Common myeloid progenitor, CD34-positive (primary cell): ENCODE data around the gene OXNAD1.

Experiments used
- CTCF ChIA-PET: fragments of 350-600 bp; sonication (Branson Sonifier 250); formaldehyde crosslinking; loops from one replicate; lab custom pipeline; 2021; ENCODE audit warnings: antibody characterized with exemption; lab: Charles Lee
- POLR2A ChIA-PET: fragments of 350-600 bp; sonication (Branson Sonifier 250); formaldehyde crosslinking; loops from one replicate; lab custom pipeline; 2021; ENCODE audit warnings: antibody characterized with exemption; lab: Charles Lee
- DNase-seq, 3 donors: peaks; one replicate each; pipeline versions ENCODE4 v3.0.0 to v3.0.0-alpha.2; 2013
- H3K27ac ChIP-seq, 2 experiments: 1 replicate in 1 of 2; 2 replicates in 1 of 2; pipeline ENCODE4 v1.7.0; 2013; ENCODE audit warnings: inconsistent platforms in 2 of 2, low read length in 2 of 2, mild to moderate bottlenecking in 2 of 2, low read depth in 1 of 2, moderate library complexity in 1 of 2; ENCODE audit not compliant: severe bottlenecking in 2 of 2, insufficient read depth in 1 of 2, poor library complexity in 1 of 2
- H3K27me3 ChIP-seq, 5 experiments: replicated peaks in 2 of 5; 1 replicate in 3 of 5; 2 replicates in 2 of 5; pipeline versions ENCODE4 v1.6.1 to v1.7.0; 2013; ENCODE audit warnings: low read length in 4 of 5, mild to moderate bottlenecking in 2 of 5, moderate library complexity in 2 of 5, inconsistent platforms in 1 of 5; ENCODE audit not compliant: insufficient read depth in 5 of 5, control insufficient read depth in 4 of 5
- H3K36me3 ChIP-seq, 4 experiments: 1 replicate in 2 of 4; 2 replicates in 2 of 4; pipeline versions ENCODE4 v1.6.1 to v1.7.0; 2013; ENCODE audit warnings: low read length in 3 of 4, control low read depth in 1 of 4, mild to moderate bottlenecking in 1 of 4; ENCODE audit not compliant: control insufficient read depth in 4 of 4, insufficient read depth in 4 of 4
- H3K4me1 ChIP-seq, 4 experiments: 1 replicate in 3 of 4; 2 replicates in 1 of 4; pipeline versions ENCODE4 v1.6.1 to v1.7.1; 2013; ENCODE audit warnings: low read length in 3 of 4, mild to moderate bottlenecking in 3 of 4, control low read depth in 1 of 4, inconsistent platforms in 1 of 4, moderate library complexity in 1 of 4; ENCODE audit not compliant: control insufficient read depth in 4 of 4, insufficient read depth in 4 of 4; ENCODE audit errors: control extremely low read depth in 1 of 4
- H3K4me3 ChIP-seq, 7 experiments: 1 replicate in 4 of 7; 2 replicates in 3 of 7; pipeline versions ENCODE4 v1.5.1 to v1.7.0; 2013; ENCODE audit warnings: mild to moderate bottlenecking in 7 of 7, low read length in 6 of 7, moderate library complexity in 6 of 7, inconsistent platforms in 2 of 7, low read depth in 2 of 7, control low read depth in 1 of 7; ENCODE audit not compliant: insufficient read depth in 4 of 7, control insufficient read depth in 1 of 7; ENCODE audit errors: extremely low read depth in 1 of 7
- H3K9me3 ChIP-seq, 5 experiments: 1 replicate in 4 of 5; 2 replicates in 1 of 5; pipeline versions ENCODE4 v1.6.1 to v1.7.1; 2013; ENCODE audit warnings: low read length in 4 of 5, mild to moderate bottlenecking in 2 of 5, inconsistent platforms in 1 of 5, low read depth in 1 of 5, moderate library complexity in 1 of 5; ENCODE audit not compliant: control insufficient read depth in 4 of 5, insufficient read depth in 2 of 5; ENCODE audit errors: control extremely low read depth in 1 of 5
- WGBS: methylation state at CpG from one replicate; pipeline ENCODE4 v1.1.5; 2013; ENCODE audit not compliant: insufficient coverage; 5-methylcytosine and 5-hydroxymethylcytosine counted together

The OXNAD1 gene

DNA sequence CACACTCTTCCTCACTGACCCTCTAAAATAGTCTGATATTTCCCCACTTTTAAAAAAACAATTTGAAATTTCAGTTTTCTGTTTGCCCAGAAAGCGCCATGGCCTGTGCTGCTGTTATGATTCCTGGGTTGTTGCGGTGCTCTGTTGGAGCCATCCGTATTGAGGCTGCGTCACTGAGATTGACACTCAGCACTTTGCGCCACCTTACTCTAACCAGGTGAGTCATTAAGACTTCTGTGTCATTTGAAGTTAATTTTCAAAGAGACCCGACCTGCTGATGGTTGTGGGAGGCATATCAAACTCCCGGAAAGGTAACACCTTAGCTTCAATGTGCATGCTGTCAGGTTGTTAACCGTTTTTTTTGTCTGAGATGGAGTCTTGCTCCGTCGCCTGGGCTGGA is 5.8 kb downstream of the OXNAD1 start:
- no peak for DNase-seq
- Histone ChIP-seq H3K4me3 (no peak overlapping the region), H3K4me1 (peaks cover under 1 to 11% (median 10%) of the 10 kb centered on the region in 4 experiments), H3K27me3 (no peaks in the 10 kb centered on the region), H3K9me3 (no peaks in the 10 kb centered on the region), H3K27ac (no peak overlapping the region), H3K36me3 (peaks cover 0 to 29% (median 15%) of the 10 kb centered on the region in 4 experiments)
- ChIA-PET POLR2A (no interaction called here), CTCF (interaction anchor here (5.9 to 6.2 kb wide), 2 partner anchors 13 to 19 kb away, joined by 33 to 38 read pairs; no protein-coding TSS in a partner anchor)
- WGBS = 99% methylated on average over 10 of the region's 10 CpGs

DNA sequence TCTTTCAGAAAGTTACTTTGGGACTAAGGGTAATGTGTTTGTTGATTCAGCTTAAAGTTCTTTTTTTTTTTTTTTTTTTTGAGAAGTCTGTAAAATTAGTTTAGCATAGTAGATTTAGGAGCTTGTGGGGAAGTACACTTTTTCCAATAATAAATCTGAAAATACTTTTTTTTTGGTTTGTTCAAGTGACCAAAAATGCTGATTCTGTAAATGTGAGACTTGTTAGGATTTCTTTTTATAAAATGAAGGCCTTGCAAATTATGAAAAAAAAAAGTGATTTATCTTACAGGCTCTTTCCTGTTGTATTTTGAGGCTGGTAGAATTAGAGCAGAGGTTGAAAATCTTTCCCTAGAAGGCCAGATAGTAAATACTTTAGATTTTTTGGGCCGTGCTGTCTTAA is 7.6 kb downstream of the OXNAD1 start:
- Histone ChIP-seq H3K27ac (no peak overlapping the region), H3K36me3 (peaks cover 2 to 33% (median 21%) of the 10 kb centered on the region in 4 experiments), H3K9me3 (no peaks in the 10 kb centered on the region), H3K27me3 (no peaks in the 10 kb centered on the region), H3K4me3 (no peak overlapping the region), H3K4me1 (no peaks in the 10 kb centered on the region)
- ChIA-PET POLR2A (interaction anchor here (0.6 kb wide), 1 partner anchor 274 kb away, joined by 3 read pairs; no protein-coding TSS in a partner anchor), CTCF (interaction anchor here (0.5 to 6.2 kb wide), 5 partner anchors 8 to 258 kb away, joined by 3 to 38 read pairs (median 5); no protein-coding TSS in a partner anchor)
- WGBS = no CpG with 5 or more reads among the region's 1 CpG
- DNase-seq = no peak

DNA sequence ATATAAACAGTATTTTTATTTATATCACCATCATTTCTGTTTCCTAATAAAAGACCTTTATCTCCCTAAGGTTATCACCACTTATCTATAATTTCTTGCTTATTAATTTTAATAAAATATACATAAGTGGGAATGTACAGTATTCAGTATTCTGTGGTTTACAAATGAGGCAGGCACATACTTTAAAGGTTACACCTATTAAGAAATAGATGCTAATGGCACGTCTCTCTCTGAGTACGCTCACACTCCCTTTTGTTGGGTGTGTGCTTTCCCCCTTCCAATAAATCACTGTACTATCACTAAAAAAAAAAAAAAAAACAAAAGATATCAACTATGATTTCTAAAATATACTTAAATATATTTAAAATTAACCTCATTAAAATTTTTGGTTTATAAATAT is 8.9 kb downstream of the OXNAD1 start:
- Histone ChIP-seq H3K4me3 (no peak overlapping the region), H3K27me3 (no peaks in the 10 kb centered on the region), H3K27ac (no peak overlapping the region), H3K4me1 (no peaks in the 10 kb centered on the region), H3K9me3 (no peaks in the 10 kb centered on the region), H3K36me3 (peaks cover 4 to 38% (median 26%) of the 10 kb centered on the region in 4 experiments)
- no CpG with 5 or more reads among the region's 2 CpGs for WGBS
- POLR2A ChIA-PET = no interaction called here
- no peak for DNase-seq
- CTCF ChIA-PET = interaction anchor here (1.8 kb wide), 1 partner anchor 278 kb away, joined by 6 read pairs; no protein-coding TSS in a partner anchor

DNA sequence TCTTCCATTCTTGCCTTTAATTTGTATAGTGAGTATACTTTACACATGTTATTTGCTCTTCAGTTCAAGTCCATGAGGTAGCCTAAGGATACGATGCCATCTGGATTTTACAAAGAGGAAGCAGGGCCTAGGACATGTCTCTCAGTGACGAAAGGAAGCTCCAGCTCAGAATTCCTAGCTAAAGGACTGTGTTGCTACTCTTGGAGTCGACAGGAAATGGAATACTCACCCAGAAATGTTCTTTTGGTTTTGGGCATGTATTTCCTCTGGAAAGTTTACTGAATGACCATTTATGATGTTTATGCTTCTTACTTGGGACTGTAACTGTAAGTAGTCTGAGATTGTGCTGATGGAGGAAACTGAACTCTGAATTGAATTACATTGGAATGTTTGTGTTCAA is 12.5 kb downstream of the OXNAD1 start:
- Histone ChIP-seq H3K36me3 (peaks cover 6 to 32% (median 18%) of the 10 kb centered on the region in 4 experiments), H3K4me1 (no peaks in the 10 kb centered on the region), H3K27me3 (no peaks in the 10 kb centered on the region), H3K4me3 (no peak overlapping the region), H3K27ac (no peak overlapping the region), H3K9me3 (no peaks in the 10 kb centered on the region)
- no peak for DNase-seq
- CTCF ChIA-PET = interaction anchor here (0.8 to 2.7 kb wide), 5 partner anchors 8 to 258 kb away, joined by 3 to 7 read pairs (median 3); no protein-coding TSS in a partner anchor
- 100% methylated on average over 2 of the region's 3 CpGs for WGBS
- POLR2A ChIA-PET = no interaction called here

DNA sequence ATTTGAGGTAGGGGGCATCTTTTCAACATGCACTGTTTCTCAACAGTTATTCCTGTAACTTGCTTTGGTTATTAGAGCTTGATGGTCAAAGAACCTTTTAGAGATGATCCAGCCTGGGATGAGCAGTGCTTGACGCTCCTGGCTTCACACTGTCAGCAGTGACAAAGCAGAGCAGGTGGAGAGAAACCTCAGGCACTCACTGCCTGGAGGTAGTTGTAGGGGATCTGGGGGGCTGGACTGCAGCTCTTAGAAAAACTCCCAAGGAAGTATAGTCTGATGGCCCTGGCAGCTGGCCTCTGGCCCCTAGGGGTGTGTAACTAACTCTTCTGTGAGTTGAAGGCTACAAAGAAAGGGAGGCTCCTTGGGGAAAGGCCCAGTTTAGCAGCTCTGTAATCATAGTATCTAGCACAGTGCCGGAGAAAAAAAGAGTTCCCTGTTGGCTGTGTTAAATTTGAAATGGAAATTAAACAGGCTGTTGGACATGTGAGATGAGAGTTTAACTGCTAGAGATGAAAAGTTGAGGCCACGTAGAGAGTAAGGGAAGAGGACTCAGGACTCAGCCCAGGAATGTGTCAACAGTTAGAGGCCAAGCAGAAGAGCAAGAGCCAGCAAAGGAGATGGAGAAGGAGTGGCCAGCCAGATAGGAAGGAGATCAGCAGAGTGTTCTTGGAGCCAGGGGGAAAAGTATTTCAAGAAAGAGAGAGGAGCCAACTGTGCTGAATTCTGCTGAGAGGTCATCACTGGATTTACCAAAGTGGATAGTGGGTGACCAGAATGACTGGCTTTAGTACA is 14.2 kb downstream of the OXNAD1 start:
- no peak overlapping the region for H3K27ac ChIP-seq
- H3K4me3 ChIP-seq = no peak overlapping the region
- H3K36me3 ChIP-seq = peaks cover 9 to 48% (median 23%) of the 10 kb centered on the region in 4 experiments
- no peaks in the 10 kb centered on the region for H3K4me1 ChIP-seq
- H3K27me3 ChIP-seq = no peaks in the 10 kb centered on the region
- ChIA-PET CTCF (interaction anchor here (1.7 to 2.7 kb wide), 3 partner anchors 7 to 10 kb away, joined by 3 to 7 read pairs (median 4); no protein-coding TSS in a partner anchor), POLR2A (no interaction called here)
- DNase-seq = no peak
- no peaks in the 10 kb centered on the region for H3K9me3 ChIP-seq
- WGBS = 100% methylated on average over 3 of the region's 3 CpGs

DNA sequence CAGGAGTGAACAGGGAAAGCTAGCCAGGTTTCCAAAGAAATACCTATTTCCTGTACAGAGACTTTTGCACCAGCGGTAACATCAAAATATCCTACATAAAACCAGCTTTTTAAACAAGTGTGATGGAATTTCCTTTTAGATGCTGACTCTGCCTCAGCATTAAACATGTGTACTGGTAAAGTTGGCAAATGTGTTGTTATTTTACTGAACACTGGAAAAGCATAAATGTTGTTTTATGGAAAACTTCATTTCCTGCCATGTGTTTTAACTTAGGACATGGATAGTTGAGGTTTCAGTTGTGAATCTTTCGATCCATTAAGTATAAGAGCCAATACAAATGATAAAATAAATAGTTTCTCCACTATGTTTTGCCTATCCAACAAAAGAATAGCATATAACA is 15.7 kb downstream of the OXNAD1 start:
- Histone ChIP-seq H3K4me1 (no peaks in the 10 kb centered on the region), H3K36me3 (peaks cover 9 to 54% (median 18%) of the 10 kb centered on the region in 4 experiments), H3K27ac (no peak overlapping the region), H3K4me3 (no peak overlapping the region), H3K27me3 (no peaks in the 10 kb centered on the region), H3K9me3 (no peaks in the 10 kb centered on the region)
- no CpG with 5 or more reads among the region's 2 CpGs for WGBS
- POLR2A ChIA-PET = no interaction called here
- CTCF ChIA-PET = interaction anchor here (1.9 kb wide), 1 partner anchor 8 kb away, joined by 4 read pairs; no protein-coding TSS in a partner anchor
- DNase-seq = no peak

DNA sequence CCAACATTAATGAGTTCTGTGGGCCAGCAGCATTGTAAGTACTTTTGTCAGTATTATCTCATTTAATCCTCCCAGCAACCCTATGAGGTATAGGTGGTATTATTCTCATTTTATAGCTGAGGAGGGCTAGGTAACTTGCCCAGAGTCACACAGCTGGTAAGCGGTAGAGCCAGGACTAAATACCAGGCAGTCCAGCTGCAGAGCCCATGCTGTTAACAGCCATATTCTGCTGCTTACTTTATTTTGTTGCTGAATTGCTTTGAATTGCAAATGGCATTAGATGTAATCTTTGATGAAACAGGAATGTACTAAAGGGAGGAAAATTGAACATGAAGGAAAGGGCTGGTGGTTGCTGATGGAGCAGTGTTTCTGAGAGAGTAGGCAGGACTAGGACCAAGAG is 19.6 kb downstream of the OXNAD1 start:
- H3K9me3 ChIP-seq = no peaks in the 10 kb centered on the region
- no peaks in the 10 kb centered on the region for H3K27me3 ChIP-seq
- no peak overlapping the region for H3K27ac ChIP-seq
- ChIA-PET POLR2A (no interaction called here), CTCF (interaction anchor here (1.1 to 5.6 kb wide), 3 partner anchors 15 to 267 kb away, joined by 3 to 33 read pairs (median 28); no protein-coding TSS in a partner anchor)
- H3K36me3 ChIP-seq = peaks cover 4 to 51% (median 14%) of the 10 kb centered on the region in 4 experiments
- no CpG with 5 or more reads among the region's 1 CpG for WGBS
- DNase-seq = no peak
- peaks cover 10 to 35% (median 22%) of the 10 kb centered on the region in 4 experiments for H3K4me1 ChIP-seq
- no peak overlapping the region for H3K4me3 ChIP-seq
